GM12891 (cell line): ENCODE results near the gene PITPNB.

Source experiments
- PAX5 ChIP-seq: IDR thresholded peaks from 2 replicates; pipeline ENCODE4 v1.6.1; 2011; ENCODE audit warnings: low read length, moderate library complexity, mild to moderate bottlenecking; ENCODE audit not compliant: insufficient read depth, severe bottlenecking
- POLR2A ChIP-seq: IDR thresholded peaks from 2 replicates; pipeline ENCODE4 v1.6.1; 2011; ENCODE audit warnings: low read depth, low read length, control low read depth
- POLR2AphosphoS5 ChIP-seq: IDR thresholded peaks from 2 replicates; pipeline ENCODE4 v1.6.1; 2011; ENCODE audit warnings: low read depth, low read length, control low read depth
- POU2F2 ChIP-seq: IDR thresholded peaks from 2 replicates; pipeline ENCODE4 v1.6.1; 2011; ENCODE audit warnings: low read depth, mild to moderate bottlenecking, control low read depth, low read length, moderate library complexity
- SPI1 ChIP-seq: IDR thresholded peaks from 2 replicates; pipeline ENCODE4 v1.6.1; 2011; ENCODE audit warnings: low read depth, low read length, control low read depth
- TAF1 ChIP-seq: IDR thresholded peaks from 2 replicates; pipeline ENCODE4 v1.6.1; 2011; ENCODE audit warnings: low read depth, low read length, control low read depth

- TF ChIP-seq POLR2AphosphoS5 (no peak), POLR2A (no peak), TAF1 (no peak), POU2F2 (no peak), SPI1 (no peak), PAX5 (no peak)
These were observed 114.4 kb downstream of the PITPNB start for GRCh38 chr22:27804470-27805297.
